ENCODE results near the gene FAM111A.
"Not testable (repeated sequence)": the region's sequence is repeated elsewhere in the genome, so short reads cannot be mapped to it uniquely, and the experiment has no call there.

FAM111A gene, protein sequence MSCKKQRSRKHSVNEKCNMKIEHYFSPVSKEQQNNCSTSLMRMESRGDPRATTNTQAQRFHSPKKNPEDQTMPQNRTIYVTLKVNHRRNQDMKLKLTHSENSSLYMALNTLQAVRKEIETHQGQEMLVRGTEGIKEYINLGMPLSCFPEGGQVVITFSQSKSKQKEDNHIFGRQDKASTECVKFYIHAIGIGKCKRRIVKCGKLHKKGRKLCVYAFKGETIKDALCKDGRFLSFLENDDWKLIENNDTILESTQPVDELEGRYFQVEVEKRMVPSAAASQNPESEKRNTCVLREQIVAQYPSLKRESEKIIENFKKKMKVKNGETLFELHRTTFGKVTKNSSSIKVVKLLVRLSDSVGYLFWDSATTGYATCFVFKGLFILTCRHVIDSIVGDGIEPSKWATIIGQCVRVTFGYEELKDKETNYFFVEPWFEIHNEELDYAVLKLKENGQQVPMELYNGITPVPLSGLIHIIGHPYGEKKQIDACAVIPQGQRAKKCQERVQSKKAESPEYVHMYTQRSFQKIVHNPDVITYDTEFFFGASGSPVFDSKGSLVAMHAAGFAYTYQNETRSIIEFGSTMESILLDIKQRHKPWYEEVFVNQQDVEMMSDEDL

DNA sequence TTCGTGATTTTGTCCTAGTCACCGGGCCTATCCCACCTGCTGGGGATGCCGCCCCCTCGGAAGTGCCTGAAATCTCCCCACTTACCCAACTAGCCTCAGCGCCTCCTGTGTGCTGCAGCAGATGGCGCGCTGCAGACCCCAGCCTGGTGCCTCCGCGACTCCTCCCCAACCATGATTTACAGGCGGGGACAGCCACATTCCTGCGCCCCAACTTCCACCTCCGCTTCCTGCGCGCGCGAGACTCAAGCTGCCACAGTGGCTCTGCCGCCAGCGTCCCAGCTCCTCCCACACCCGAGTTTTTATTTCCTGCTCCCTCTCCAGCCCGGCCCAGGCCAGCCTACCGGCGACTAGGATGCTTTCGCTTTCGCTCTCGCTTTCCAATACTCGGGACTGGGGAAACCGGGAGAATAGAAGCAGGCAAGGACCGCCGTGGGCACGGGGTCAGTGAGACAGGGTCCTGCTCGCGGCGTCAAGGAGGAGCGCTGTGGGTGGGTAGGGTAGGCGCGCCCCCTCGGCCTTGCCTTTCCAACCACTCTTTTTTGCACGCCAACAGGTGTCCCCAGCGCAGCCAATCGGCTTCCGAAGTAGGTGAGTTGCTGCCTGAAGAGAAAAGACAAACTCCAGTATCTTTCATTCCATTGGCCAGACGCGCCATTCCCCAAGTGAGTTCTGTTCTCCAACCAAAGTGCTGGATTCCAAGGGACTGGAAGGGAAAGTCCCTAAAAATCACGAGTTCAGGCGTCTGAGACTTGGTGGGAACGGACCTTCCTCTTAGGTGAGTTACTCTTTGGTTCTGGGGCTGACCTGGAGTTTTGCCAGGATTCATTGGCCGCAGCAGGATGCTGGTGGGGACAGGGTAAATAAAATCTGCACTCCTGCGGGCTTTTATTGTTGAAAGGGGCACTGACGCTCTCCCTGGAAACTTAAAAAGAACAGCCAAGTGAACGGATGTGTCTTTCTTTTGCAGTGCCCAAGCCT, at the start of gene FAM111A:
TSS of gene FAM111A (plus strand) at position 327 of the 978 bp plus-strand sequence. CDS start 6,017 bp downstream, outside the sequence.
- no peaks in the 10 kb centered on the region for H3K4me1 ChIP-seq (ENCODE audit: control insufficient read depth, insufficient read depth, low read length)
- H3K36me3 ChIP-seq (ENCODE audit: control insufficient read depth, insufficient read depth, low read length): no peaks in the 10 kb centered on the region
- H3K27ac ChIP-seq (ENCODE audit: low read length): no peak within 1 kb of the TSS
- no CpG with 5 or more reads among the region's 50 CpGs for WGBS (ENCODE audit: insufficient coverage, insufficient read length)
- no peaks in the 10 kb centered on the region for H3K27me3 ChIP-seq (ENCODE audit: control insufficient read depth, insufficient read depth, low read length)
- no peaks in the 10 kb centered on the region for H3K9me3 ChIP-seq (ENCODE audit: control insufficient read depth, insufficient read depth, low read length)
- peak; percentile 77 for DNase-seq (ENCODE audit: low read depth, low spot score)
- peak within 1 kb of the TSS; percentile 63; the same call in 1 of the 2 replicates for H3K4me3 ChIP-seq (ENCODE audit: low read length)

DNA sequence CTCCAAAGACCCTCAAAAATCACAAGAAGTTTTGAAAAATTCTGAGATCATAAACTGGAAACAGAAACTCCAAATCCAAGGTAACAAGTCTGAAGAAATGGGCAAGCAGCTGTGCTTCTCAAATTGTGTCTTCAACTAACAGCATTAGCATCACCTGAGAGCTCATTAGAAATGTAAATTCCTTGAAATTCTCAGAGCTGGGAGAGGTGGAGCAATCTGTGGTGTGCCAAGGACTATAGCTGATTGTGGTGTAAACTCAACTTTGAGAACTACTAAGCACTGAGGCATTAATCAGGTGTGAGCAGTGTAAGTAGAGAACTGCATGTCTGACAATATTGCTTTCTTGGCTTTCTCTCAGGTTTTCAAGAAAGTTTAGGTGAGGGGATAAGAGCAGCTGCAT, 49.1 kb upstream of the FAM111A start:
- not testable (repeated sequence) for DNase-seq (ENCODE audit: low read depth, low spot score); H3K36me3 ChIP-seq (ENCODE audit: control insufficient read depth, insufficient read depth, low read length); H3K4me1 ChIP-seq (ENCODE audit: control insufficient read depth, insufficient read depth, low read length); H3K9me3 ChIP-seq (ENCODE audit: control insufficient read depth, insufficient read depth, low read length); H3K4me3 ChIP-seq (ENCODE audit: low read length); H3K27ac ChIP-seq (ENCODE audit: low read length); H3K27me3 ChIP-seq (ENCODE audit: control insufficient read depth, insufficient read depth, low read length)

DNA sequence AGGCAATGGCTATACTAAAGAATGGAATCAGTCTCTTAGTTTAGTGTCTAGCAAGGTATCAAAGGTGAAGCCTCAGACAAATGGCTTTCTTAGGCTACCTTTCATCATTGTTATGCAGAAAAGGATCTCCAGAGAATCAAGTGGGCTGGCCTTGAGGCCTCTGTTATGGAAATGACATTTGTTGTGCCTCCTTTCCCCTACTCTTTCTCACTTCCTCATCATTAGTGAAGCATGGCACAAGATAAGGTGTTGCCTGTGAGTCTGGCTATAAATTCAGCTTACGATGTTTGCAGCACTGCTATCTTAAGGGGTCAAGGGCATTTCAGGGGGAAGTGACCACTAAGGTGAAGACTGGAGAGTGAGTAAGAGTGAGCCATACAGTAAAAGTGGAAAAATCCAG, 47.4 kb upstream of the FAM111A start:
- not testable (repeated sequence) for H3K4me1 ChIP-seq (ENCODE audit: control insufficient read depth, insufficient read depth, low read length); H3K9me3 ChIP-seq (ENCODE audit: control insufficient read depth, insufficient read depth, low read length); H3K27ac ChIP-seq (ENCODE audit: low read length); H3K27me3 ChIP-seq (ENCODE audit: control insufficient read depth, insufficient read depth, low read length); H3K4me3 ChIP-seq (ENCODE audit: low read length); H3K36me3 ChIP-seq (ENCODE audit: control insufficient read depth, insufficient read depth, low read length); DNase-seq (ENCODE audit: low read depth, low spot score)
- WGBS (ENCODE audit: insufficient coverage, insufficient read length): no CpG with 5 or more reads among the region's 1 CpG

DNA sequence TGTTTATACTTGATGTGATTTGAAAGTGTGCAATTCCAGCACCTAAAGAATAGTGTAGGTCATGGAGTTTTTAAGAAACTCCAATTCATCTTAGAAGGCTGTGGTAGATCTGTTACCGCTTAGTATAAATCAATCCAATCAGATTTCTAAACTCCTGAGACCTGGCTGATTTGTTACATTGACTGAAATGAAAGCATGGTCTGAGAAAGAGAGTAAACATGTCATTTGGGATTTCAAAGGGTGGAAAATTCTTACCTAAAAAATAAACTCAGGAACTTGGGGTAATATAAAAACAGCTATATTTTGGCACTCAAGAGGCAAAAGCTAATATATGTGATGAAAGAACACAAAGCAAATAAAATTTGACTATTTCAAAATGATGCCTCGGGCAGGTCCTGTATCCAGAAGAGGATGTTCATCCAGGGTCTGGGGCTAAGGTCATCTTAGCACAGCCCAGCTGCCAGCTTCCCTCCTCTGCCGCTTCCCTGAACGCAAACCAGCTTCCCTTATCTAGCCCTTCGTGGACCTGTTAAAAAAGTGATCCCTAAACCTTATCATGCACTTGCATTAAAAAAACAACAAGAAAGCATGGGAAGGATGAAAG, 46.6 kb upstream of the FAM111A start:
- no CpG with 5 or more reads among the region's 5 CpGs for WGBS (ENCODE audit: insufficient coverage, insufficient read length)
- not testable (repeated sequence) for H3K27me3 ChIP-seq (ENCODE audit: control insufficient read depth, insufficient read depth, low read length); H3K4me1 ChIP-seq (ENCODE audit: control insufficient read depth, insufficient read depth, low read length); H3K36me3 ChIP-seq (ENCODE audit: control insufficient read depth, insufficient read depth, low read length); H3K27ac ChIP-seq (ENCODE audit: low read length); H3K9me3 ChIP-seq (ENCODE audit: control insufficient read depth, insufficient read depth, low read length); H3K4me3 ChIP-seq (ENCODE audit: low read length); DNase-seq (ENCODE audit: low read depth, low spot score)

DNA sequence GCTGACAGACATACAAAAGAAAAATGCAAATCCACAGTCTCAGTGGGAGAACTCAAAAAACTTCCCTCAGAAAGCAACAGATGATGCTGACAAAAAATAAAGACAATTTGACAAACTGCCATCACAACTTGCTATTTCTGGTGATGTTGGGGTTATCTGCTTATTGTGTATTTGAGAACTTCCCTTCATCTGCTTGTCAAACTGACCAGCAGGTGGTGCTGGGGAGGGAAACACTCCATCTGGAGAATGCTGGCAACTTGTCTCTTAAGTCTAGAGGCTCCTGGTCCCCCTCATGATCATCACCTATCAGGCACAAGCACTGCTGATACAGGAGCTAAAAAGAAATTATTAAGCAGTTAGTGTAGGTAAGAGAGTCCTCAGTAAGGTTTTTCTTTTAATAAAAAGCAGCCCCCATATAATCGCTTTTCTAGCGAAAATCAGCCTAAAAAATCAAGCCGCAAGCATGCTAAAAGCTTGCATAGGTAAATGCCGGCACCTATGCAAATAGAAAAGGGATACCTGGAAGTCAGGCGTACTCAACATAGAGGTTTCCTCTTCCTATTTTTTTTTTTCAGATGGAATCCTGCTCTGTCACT, 45.4 kb upstream of the FAM111A start:
- no peaks in the 10 kb centered on the region for H3K27me3 ChIP-seq (ENCODE audit: control insufficient read depth, insufficient read depth, low read length)
- H3K9me3 ChIP-seq (ENCODE audit: control insufficient read depth, insufficient read depth, low read length): no peaks in the 10 kb centered on the region
- H3K4me1 ChIP-seq (ENCODE audit: control insufficient read depth, insufficient read depth, low read length): peaks cover 3% of the 10 kb centered on the region
- WGBS (ENCODE audit: insufficient coverage, insufficient read length): no CpG with 5 or more reads among the region's 5 CpGs
- no peak for DNase-seq (ENCODE audit: low read depth, low spot score)
- H3K36me3 ChIP-seq (ENCODE audit: control insufficient read depth, insufficient read depth, low read length): no peaks in the 10 kb centered on the region
- H3K27ac ChIP-seq (ENCODE audit: low read length): no peak overlapping the region
- H3K4me3 ChIP-seq (ENCODE audit: low read length): no peak overlapping the region

DNA sequence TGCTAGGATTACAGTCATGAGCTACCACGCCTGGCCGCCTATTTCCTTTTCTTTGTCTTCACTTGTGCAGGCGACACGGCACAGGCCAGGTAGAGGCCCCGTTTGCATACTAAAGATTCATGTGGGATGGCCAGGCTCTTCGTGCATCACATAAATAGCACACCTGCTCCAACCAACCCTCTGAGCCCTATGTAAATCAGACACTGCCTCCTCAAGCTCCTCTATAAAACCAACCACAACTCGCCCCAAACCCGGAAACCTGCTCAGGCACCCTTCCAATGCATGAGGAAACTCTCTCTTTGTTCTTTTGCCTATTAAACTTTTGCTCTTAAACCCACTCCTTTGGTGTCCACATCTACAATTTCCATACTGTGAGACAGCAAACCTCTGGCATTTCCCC, 44.7 kb upstream of the FAM111A start:
- H3K27me3 ChIP-seq (ENCODE audit: control insufficient read depth, insufficient read depth, low read length); H3K4me1 ChIP-seq (ENCODE audit: control insufficient read depth, insufficient read depth, low read length); H3K9me3 ChIP-seq (ENCODE audit: control insufficient read depth, insufficient read depth, low read length); H3K36me3 ChIP-seq (ENCODE audit: control insufficient read depth, insufficient read depth, low read length); H3K4me3 ChIP-seq (ENCODE audit: low read length); DNase-seq (ENCODE audit: low read depth, low spot score); H3K27ac ChIP-seq (ENCODE audit: low read length): not testable (repeated sequence)
- no CpG with 5 or more reads among the region's 8 CpGs for WGBS (ENCODE audit: insufficient coverage, insufficient read length)

DNA sequence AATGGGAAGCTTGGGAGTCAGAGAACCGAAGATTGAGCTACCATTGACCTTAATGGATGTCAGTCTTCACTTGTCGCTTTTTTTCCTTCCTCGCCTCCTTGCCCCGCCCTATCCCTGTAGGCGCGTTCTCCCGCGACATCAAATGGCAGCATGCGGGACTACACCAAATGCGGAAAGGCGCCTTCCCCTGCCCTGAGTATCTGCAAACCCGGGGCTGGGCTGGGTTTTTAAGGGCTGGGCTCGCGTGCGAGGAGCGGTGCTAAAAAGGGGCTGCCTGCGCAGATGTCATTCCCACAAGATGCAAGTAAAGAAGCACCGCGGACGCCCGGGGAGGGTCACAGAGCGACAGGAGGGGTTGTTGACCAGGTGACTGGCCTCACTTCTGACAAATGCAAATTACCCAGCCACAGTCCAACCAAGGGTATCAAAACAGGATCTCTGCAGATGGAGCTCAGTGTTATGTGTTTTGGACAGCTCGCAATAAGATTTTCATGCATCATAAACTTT, 40.3 kb upstream of the FAM111A start:
- Histone ChIP-seq H3K4me1 (ENCODE audit: control insufficient read depth, insufficient read depth, low read length) (peaks cover 1% of the 10 kb centered on the region; the same call in 1 of the 2 replicates), H3K9me3 (ENCODE audit: control insufficient read depth, insufficient read depth, low read length) (no peaks in the 10 kb centered on the region), H3K27ac (ENCODE audit: low read length) (no peak overlapping the region), H3K36me3 (ENCODE audit: control insufficient read depth, insufficient read depth, low read length) (no peaks in the 10 kb centered on the region), H3K27me3 (ENCODE audit: control insufficient read depth, insufficient read depth, low read length) (no peaks in the 10 kb centered on the region; the same call in 1 of the 2 replicates), H3K4me3 (ENCODE audit: low read length) (no peak overlapping the region; the same call in 1 of the 2 replicates)
- no CpG with 5 or more reads among the region's 23 CpGs for WGBS (ENCODE audit: insufficient coverage, insufficient read length)
- peak; percentile 47 for DNase-seq (ENCODE audit: low read depth, low spot score)

DNA sequence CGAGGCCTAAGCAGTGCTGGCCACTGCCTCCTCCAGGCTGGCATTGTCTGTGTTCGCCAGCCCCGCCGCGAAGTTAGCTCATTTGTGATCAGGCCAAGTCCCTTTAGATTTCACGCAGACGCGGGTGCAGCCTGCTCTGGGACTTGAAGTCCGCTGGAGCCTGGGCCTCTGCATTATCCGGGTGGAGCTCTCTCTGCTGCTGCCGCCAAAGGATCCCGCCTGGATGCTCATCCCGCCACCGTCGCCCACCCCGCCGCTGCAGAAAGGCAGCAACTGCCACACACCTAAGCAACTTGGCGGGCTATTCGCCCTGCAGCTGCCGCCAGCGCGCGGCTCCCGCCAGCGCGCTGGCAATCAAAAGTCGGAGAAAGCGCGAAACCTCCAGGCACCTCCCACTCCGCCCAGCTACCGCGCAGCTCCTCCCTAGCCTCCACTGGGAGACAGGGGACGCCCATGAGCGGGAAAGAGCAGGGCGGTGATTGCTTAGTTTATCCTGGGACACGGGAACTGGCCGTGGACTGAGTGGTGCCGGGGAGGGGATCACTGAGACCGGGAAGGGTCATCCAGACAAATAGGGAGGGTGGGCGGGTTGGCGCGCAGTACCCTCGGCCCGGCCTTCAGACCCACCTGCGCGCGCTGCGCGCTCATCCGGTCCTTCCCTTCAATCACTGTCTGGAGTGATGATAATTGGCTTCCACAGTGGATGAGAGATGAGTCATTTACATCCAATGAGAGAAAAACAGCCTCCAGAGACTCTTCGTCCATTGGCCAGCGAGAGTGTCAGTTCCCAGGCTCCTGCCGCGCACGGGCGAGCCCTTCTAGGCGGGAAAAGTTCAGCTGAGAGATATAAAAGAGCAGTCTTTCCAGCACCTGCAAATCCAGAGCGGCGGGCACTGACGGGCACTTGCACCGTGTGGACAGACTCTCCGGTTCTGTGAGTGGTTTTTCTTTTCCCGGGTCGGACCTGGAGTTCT, 36.0 kb upstream of the FAM111A start, which contains the start of gene FAM111B:
TSS of gene FAM111B (plus strand) at position 875 of the 974 bp plus-strand sequence. CDS start 2,389 bp downstream, outside the sequence.
- no peaks in the 10 kb centered on the region; the same call in 1 of the 2 replicates for H3K4me1 ChIP-seq (ENCODE audit: control insufficient read depth, insufficient read depth, low read length)
- no CpG with 5 or more reads among the region's 64 CpGs for WGBS (ENCODE audit: insufficient coverage, insufficient read length)

DNA sequence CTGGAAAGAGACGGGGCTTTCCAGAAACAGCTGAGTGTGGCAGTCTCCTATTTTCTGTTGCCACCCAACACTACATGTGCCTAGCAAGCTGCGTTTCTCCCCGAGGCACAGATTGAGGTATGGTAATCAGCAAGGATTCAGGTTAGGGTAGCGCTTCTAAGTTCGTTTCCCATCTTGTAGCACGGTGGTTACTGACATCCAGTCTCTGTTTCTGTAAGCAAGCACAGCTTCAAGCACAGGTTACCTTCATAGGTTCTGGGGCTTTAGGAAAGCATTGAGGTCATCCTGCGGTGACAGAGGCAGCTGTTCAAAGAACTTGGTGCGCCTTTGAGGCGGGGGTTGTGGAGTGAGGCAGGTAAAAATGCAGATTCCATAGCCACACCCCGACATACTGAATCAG, 34.9 kb upstream of the FAM111A start:
- H3K27me3 ChIP-seq (ENCODE audit: control insufficient read depth, insufficient read depth, low read length); H3K9me3 ChIP-seq (ENCODE audit: control insufficient read depth, insufficient read depth, low read length); H3K4me1 ChIP-seq (ENCODE audit: control insufficient read depth, insufficient read depth, low read length); DNase-seq (ENCODE audit: low read depth, low spot score); H3K27ac ChIP-seq (ENCODE audit: low read length); H3K36me3 ChIP-seq (ENCODE audit: control insufficient read depth, insufficient read depth, low read length): not testable (repeated sequence)
- H3K4me3 ChIP-seq (ENCODE audit: low read length): peak overlapping the region; percentile 28; the same call in 1 of the 2 replicates
- no CpG with 5 or more reads among the region's 10 CpGs for WGBS (ENCODE audit: insufficient coverage, insufficient read length)

More for the DNA sequence above, 36.0 kb upstream of the FAM111A start, which contains the start of gene FAM111B:
- Histone ChIP-seq H3K27me3 (ENCODE audit: control insufficient read depth, insufficient read depth, low read length) (no peaks in the 10 kb centered on the region; the same call in 1 of the 2 replicates), H3K4me3 (ENCODE audit: low read length) (peak within 1 kb of the TSS; percentile 37; the same call in 1 of the 2 replicates), H3K36me3 (ENCODE audit: control insufficient read depth, insufficient read depth, low read length) (no peaks in the 10 kb centered on the region), H3K9me3 (ENCODE audit: control insufficient read depth, insufficient read depth, low read length) (no peaks in the 10 kb centered on the region), H3K27ac (ENCODE audit: low read length) (no peak within 1 kb of the TSS)
- peak; percentile 78 for DNase-seq (ENCODE audit: low read depth, low spot score)

Measured in iPS DF 6.9 (cell line).